AG04450 (cell line): Measurements from ENCODE around the gene KRTAP22-2. TPM values are rescaled to one million over a fixed set of nuclear protein-coding genes. Genes with fewer than 3 reads are reported as not detected.

Experiments used
- CTCF ChIA-PET: fragments of 300-600, 350-600 bp; formaldehyde crosslinking; extraction: SDS; loops from one replicate; lab custom pipeline; 2022; ENCODE audit warnings: antibody characterized with exemption, inconsistent platforms; lab: Charles Lee
- POLR2A ChIA-PET: fragments of 350-600 bp; formaldehyde crosslinking; extraction: SDS; loops from one replicate; lab custom pipeline; 2021; ENCODE audit warnings: antibody characterized with exemption, inconsistent platforms; lab: Yijun Ruan, JAX
- DNase-seq: peaks from one replicate; pipeline ENCODE4 v3.0.0-alpha.2; 2011; ENCODE audit warnings: low read depth, low spot score
- H3K27ac ChIP-seq: one replicate; pipeline ENCODE4 v1.5.1; 2012; ENCODE audit warnings: low read depth, low read length, control low read depth
- H3K27me3 ChIP-seq: one replicate; pipeline ENCODE4 v1.6.0; 2012; ENCODE audit warnings: low read length; ENCODE audit not compliant: control insufficient read depth, insufficient read depth
- H3K4me3 ChIP-seq: 2 replicates; pipeline ENCODE4 v1.5.1; 2011; ENCODE audit warnings: mild to moderate bottlenecking, low read depth, low read length, control low read depth
- H3K9me3 ChIP-seq: 2 replicates; pipeline ENCODE4 v1.5.1; 2012; ENCODE audit warnings: low read length; ENCODE audit not compliant: control insufficient read depth, insufficient read depth
- polyA plus RNA-seq: library from polyadenylated mRNA; depleted of rRNA; stranded (reverse); fragments of >200 nt; gene quantifications from 2 replicates; pipeline ENCODE4 v1.2.3, GENCODE V29; 2011
- TF ChIP-seq, protein P1 (sequence below): IDR thresholded peaks from 2 replicates; pipeline ENCODE4 v1.5.1; 2011; ENCODE audit warnings: low read depth, low read length, control low read depth, inconsistent platforms

KRTAP22-2 gene
- polyA plus RNA-seq, 1 experiment: not detected

DNA sequence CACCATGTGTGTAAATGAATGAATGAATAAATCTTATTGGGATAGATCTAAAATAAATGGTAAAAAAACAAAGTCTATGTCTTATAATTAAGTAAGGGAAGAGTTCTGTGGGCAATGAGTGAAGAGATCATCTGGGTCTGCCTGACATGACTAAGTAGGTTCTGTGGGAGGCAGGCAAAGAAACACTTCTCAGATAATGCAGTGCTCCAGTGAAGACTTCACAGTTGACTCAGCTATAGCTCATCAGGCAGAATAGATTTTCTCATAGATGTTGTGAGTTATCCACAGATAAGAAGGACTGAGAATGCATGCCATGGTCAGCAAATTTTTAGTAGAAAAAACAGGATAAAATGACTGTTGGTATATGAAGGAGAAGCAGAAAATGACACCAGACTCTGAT is 12.4 kb downstream of the KRTAP22-2 start:
- Histone ChIP-seq H3K27ac (no peak overlapping the region), H3K9me3 (peaks cover 8% of the 10 kb centered on the region), H3K27me3 (no peaks in the 10 kb centered on the region), H3K4me3 (no peak overlapping the region)
- CTCF ChIA-PET: no interaction called here
- POLR2A ChIA-PET: no interaction called here
- TF ChIP-seq, protein P1, sequence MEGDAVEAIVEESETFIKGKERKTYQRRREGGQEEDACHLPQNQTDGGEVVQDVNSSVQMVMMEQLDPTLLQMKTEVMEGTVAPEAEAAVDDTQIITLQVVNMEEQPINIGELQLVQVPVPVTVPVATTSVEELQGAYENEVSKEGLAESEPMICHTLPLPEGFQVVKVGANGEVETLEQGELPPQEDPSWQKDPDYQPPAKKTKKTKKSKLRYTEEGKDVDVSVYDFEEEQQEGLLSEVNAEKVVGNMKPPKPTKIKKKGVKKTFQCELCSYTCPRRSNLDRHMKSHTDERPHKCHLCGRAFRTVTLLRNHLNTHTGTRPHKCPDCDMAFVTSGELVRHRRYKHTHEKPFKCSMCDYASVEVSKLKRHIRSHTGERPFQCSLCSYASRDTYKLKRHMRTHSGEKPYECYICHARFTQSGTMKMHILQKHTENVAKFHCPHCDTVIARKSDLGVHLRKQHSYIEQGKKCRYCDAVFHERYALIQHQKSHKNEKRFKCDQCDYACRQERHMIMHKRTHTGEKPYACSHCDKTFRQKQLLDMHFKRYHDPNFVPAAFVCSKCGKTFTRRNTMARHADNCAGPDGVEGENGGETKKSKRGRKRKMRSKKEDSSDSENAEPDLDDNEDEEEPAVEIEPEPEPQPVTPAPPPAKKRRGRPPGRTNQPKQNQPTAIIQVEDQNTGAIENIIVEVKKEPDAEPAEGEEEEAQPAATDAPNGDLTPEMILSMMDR: no peak
- no peak for DNase-seq

DNA sequence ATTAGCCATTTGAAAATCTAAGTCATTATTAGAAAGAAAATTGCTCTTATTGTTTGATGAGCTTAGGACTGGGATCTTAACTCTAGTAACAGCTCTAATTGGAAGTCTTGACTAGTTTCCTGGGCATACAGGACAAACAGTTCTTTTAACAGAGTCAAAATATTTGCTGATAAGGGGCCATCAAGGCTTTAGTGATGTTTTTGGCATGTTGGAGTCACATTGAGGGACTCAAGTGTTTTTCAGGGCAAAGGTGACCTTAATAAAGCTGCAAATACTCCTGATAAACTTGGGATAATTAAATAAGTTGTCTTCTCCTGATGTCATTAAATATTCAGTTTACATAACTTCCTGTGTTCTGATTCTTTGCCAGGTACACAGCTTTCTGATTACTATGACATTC is 22.6 kb downstream of the KRTAP22-2 start:
- peaks cover 13% of the 10 kb centered on the region for H3K9me3 ChIP-seq
- POLR2A ChIA-PET: no interaction called here
- no peaks in the 10 kb centered on the region for H3K27me3 ChIP-seq
- H3K4me3 ChIP-seq: no peak overlapping the region
- no peak overlapping the region for H3K27ac ChIP-seq
- no peak for DNase-seq
- CTCF ChIA-PET: no interaction called here
- TF ChIP-seq, protein P1: no peak

DNA sequence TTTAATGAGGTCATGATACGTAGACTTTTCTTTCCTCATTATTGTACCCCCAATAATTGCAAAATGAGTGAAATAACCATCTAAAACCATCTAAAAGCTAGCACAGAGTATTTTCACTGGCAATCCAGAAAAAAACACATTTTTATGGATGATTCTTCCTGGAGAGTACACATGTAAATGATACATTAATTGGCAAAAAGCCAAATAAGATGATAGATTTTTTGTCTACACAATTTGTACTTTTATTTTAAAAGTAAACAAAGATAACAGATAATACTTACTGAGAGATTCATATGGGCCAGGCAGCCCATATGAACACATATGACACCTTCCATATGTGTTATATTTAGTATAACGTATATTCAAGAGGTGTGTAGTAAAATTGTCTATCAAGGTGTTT is 26.6 kb downstream of the KRTAP22-2 start:
- ChIA-PET POLR2A (no interaction called here), CTCF (no interaction called here)
- H3K27me3 ChIP-seq: no peaks in the 10 kb centered on the region
- H3K4me3 ChIP-seq: no peak overlapping the region
- TF ChIP-seq, protein P1: no peak
- H3K9me3 ChIP-seq: peaks cover 9% of the 10 kb centered on the region
- H3K27ac ChIP-seq: no peak overlapping the region
- no peak for DNase-seq

DNA sequence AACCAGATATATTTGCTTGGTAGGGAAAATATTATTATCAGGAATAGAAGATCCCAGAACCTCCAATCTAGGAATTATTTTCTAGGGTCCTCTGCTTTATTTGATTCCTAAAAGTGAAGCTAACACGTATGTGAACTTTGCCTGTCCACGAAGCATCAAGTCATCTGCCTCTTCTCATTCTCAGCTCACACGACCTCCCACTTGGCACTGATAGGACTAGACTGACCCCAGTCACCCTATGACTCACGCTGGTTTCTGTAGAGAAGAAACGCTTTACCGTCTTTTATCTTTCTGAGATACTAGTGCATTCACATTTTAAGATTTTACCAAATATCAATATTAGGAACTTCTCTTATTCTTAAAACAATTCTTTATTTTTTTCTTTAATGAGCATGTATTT is 27.1 kb downstream of the KRTAP22-2 start:
- no peak for DNase-seq
- Histone ChIP-seq H3K27me3 (no peaks in the 10 kb centered on the region), H3K4me3 (no peak overlapping the region), H3K9me3 (peaks cover 10% of the 10 kb centered on the region), H3K27ac (no peak overlapping the region)
- TF ChIP-seq, protein P1: no peak
- CTCF ChIA-PET: no interaction called here
- POLR2A ChIA-PET: no interaction called here

DNA sequence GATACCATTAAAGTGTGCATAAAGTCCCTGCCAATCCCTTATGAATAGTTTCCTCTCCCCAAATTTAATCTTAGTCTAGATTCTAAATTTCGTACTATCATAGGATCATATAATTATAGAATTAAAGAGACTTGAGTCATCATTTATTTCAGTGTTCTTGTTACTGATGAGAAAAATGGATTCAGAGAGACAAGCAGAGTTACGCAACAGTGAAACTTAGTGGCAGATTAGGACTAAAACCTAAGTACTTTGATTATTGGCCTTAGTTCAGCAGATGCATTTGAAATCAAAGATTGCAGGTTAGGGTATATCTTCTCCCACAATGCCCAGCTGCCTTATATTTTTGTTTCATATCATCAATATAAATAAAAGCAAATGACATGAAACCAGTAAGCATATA is 28.2 kb downstream of the KRTAP22-2 start:
- ChIA-PET POLR2A (no interaction called here), CTCF (no interaction called here)
- Histone ChIP-seq H3K27ac (no peak overlapping the region), H3K9me3 (peaks cover 10% of the 10 kb centered on the region), H3K27me3 (no peaks in the 10 kb centered on the region), H3K4me3 (no peak overlapping the region)
- TF ChIP-seq, protein P1: no peak
- DNase-seq: no peak
